ENCODE results near the gene AURKAIP1. TPM values are rescaled to one million over a fixed set of nuclear protein-coding genes. Genes with fewer than 3 reads are reported as not detected.
A peak's percentile ranks its signal among the peaks of the same experiment; 100 is the strongest.
"Not testable (repeated sequence)": the region's sequence is repeated elsewhere in the genome, so short reads cannot be mapped to it uniquely, and the experiment has no call there.

The AURKAIP1 gene
- total RNA-seq, 5 donors from 2014 or later (not counting 1 experiment from before 2014, with no cell fraction given), result 58.8 to 91.7 (median 86.0) TPM

- H3K4me1 Mint-ChIP-seq; H3K4me1 ChIP-seq (ENCODE audit: control insufficient read depth in 1 of 2, extremely low read depth in 1 of 2, insufficient read depth in 2 of 2, low read length in 2 of 2); H3K9me3 Mint-ChIP-seq; CTCF ChIA-PET; H3K36me3 ChIP-seq (ENCODE audit: control insufficient read depth in 2 of 2, extremely low read depth in 1 of 2, insufficient read depth in 1 of 2, low read length in 1 of 2); ATAC-seq (replicated peaks in 1 of 4); H3K9me3 ChIP-seq; DNase-seq; H3K36me3 Mint-ChIP-seq; POLR2A ChIA-PET; H3K4me3 ChIP-seq (ENCODE audit: control insufficient read depth in 1 of 2, extremely low read depth in 1 of 2, low read length in 1 of 2); H3K27ac Mint-ChIP-seq; H3K27ac ChIP-seq (ENCODE audit: low read length): not testable (repeated sequence)
- 72% methylated on average over 14 of the region's 25 CpGs for WGBS (ENCODE audit: insufficient coverage)
- peaks cover 7 to 19% of the 10 kb centered on the region in 2 donors for H3K27me3 Mint-ChIP-seq
- peaks cover 0 to 32% of the 10 kb centered on the region in 2 experiments for H3K27me3 ChIP-seq (replicated peaks in 1 of 2; ENCODE audit: control insufficient read depth in 2 of 2, extremely low read depth in 1 of 2, insufficient read depth in 2 of 2, low read length in 1 of 2)
- peak overlapping the region in 1 of 3 donors; percentile 15 for H3K4me3 Mint-ChIP-seq
Observed at GRCh38 chr1:1417825-1418463, 42.9 kb upstream of the AURKAIP1 start.

- H3K27ac Mint-ChIP-seq; DNase-seq; H3K4me3 Mint-ChIP-seq; H3K4me1 ChIP-seq (ENCODE audit: control insufficient read depth in 1 of 2, extremely low read depth in 1 of 2, insufficient read depth in 2 of 2, low read length in 2 of 2); H3K9me3 ChIP-seq; H3K4me3 ChIP-seq (ENCODE audit: control insufficient read depth in 1 of 2, extremely low read depth in 1 of 2, low read length in 1 of 2); H3K36me3 ChIP-seq (ENCODE audit: control insufficient read depth in 2 of 2, extremely low read depth in 1 of 2, insufficient read depth in 1 of 2, low read length in 1 of 2); H3K9me3 Mint-ChIP-seq; CTCF ChIA-PET; H3K36me3 Mint-ChIP-seq; ATAC-seq (replicated peaks in 1 of 4); H3K27ac ChIP-seq (ENCODE audit: low read length); H3K4me1 Mint-ChIP-seq; POLR2A ChIA-PET: not testable (repeated sequence)
- peaks cover 0 to 27% of the 10 kb centered on the region in 2 experiments for H3K27me3 ChIP-seq (replicated peaks in 1 of 2; ENCODE audit: control insufficient read depth in 2 of 2, extremely low read depth in 1 of 2, insufficient read depth in 2 of 2, low read length in 1 of 2)
- H3K27me3 Mint-ChIP-seq, result peaks cover 4 to 13% of the 10 kb centered on the region in 2 donors
- no CpG with 5 or more reads among the region's 5 CpGs for WGBS (ENCODE audit: insufficient coverage)
Observed at GRCh38 chr1:1417396-1417795, 42.4 kb upstream of the AURKAIP1 start.

GRCh38 chr1:1415751-1416150, 40.7 kb upstream of the AURKAIP1 start:
- 89% methylated on average over 10 of the region's 13 CpGs for whole genome bisulfite sequencing (ENCODE audit: insufficient coverage)
- Mint-ChIP-seq H3K27ac (no peak overlapping the region), H3K4me3 (no peak overlapping the region), H3K27me3 (peaks cover 0 to 4% of the 10 kb centered on the region in 2 donors), H3K9me3 (peaks cover 0 to 5% (median 0%) of the 10 kb centered on the region in 3 donors), H3K4me1 (peaks cover 2 to 6% (median 5%) of the 10 kb centered on the region in 3 donors), H3K36me3 (no peaks in the 10 kb centered on the region)
- H3K36me3 ChIP-seq (ENCODE audit: control insufficient read depth in 2 of 2, extremely low read depth in 1 of 2, insufficient read depth in 1 of 2, low read length in 1 of 2), result no peaks in the 10 kb centered on the region
- DNase-seq, result no peak
- peaks cover 0 to 11% of the 10 kb centered on the region in 2 experiments for H3K27me3 ChIP-seq (replicated peaks in 1 of 2; ENCODE audit: control insufficient read depth in 2 of 2, extremely low read depth in 1 of 2, insufficient read depth in 2 of 2, low read length in 1 of 2)
- POLR2A ChIA-PET, result no interaction called here
- H3K4me1 ChIP-seq (ENCODE audit: control insufficient read depth in 1 of 2, extremely low read depth in 1 of 2, insufficient read depth in 2 of 2, low read length in 2 of 2), result peaks cover 0 to under 1% of the 10 kb centered on the region in 2 experiments
- H3K9me3 ChIP-seq, result no peaks in the 10 kb centered on the region
- H3K27ac ChIP-seq (ENCODE audit: low read length), result no peak overlapping the region
- CTCF ChIA-PET, result no interaction called here
- no peak overlapping the region for H3K4me3 ChIP-seq (ENCODE audit: control insufficient read depth in 1 of 2, extremely low read depth in 1 of 2, low read length in 1 of 2)
- ATAC-seq (replicated peaks in 1 of 4), result no peak

GRCh38 chr1:1412311-1412902, 37.4 kb upstream of the AURKAIP1 start:
- 96% methylated on average over 5 of the region's 11 CpGs for WGBS (ENCODE audit: insufficient coverage)
- H3K27ac Mint-ChIP-seq; H3K4me3 Mint-ChIP-seq; H3K9me3 ChIP-seq; DNase-seq; H3K36me3 Mint-ChIP-seq; H3K27me3 ChIP-seq (replicated peaks in 1 of 2; ENCODE audit: control insufficient read depth in 2 of 2, extremely low read depth in 1 of 2, insufficient read depth in 2 of 2, low read length in 1 of 2); H3K36me3 ChIP-seq (ENCODE audit: control insufficient read depth in 2 of 2, extremely low read depth in 1 of 2, insufficient read depth in 1 of 2, low read length in 1 of 2); H3K4me3 ChIP-seq (ENCODE audit: control insufficient read depth in 1 of 2, extremely low read depth in 1 of 2, low read length in 1 of 2); CTCF ChIA-PET; H3K27ac ChIP-seq (ENCODE audit: low read length); H3K9me3 Mint-ChIP-seq; H3K27me3 Mint-ChIP-seq; ATAC-seq (replicated peaks in 1 of 4); POLR2A ChIA-PET: not testable (repeated sequence)
- H3K4me1 ChIP-seq (ENCODE audit: control insufficient read depth in 1 of 2, extremely low read depth in 1 of 2, insufficient read depth in 2 of 2, low read length in 2 of 2), result peaks cover 6 to 18% of the 10 kb centered on the region in 2 experiments
- H3K4me1 Mint-ChIP-seq, result peaks cover 13 to 19% (median 18%) of the 10 kb centered on the region in 3 donors

GRCh38 chr1:1411626-1412025, 36.6 kb upstream of the AURKAIP1 start:
- no peak for ATAC-seq (replicated peaks in 1 of 4)
- WGBS (ENCODE audit: insufficient coverage), result 97% methylated on average over 12 of the region's 13 CpGs
- Mint-ChIP-seq H3K4me1 (peaks cover 13 to 22% (median 21%) of the 10 kb centered on the region in 3 donors), H3K4me3 (no peak overlapping the region), H3K36me3 (no peaks in the 10 kb centered on the region), H3K27ac (peak overlapping the region in 1 of 2 donors; percentile 31), H3K9me3 (peaks cover 0 to 5% (median 0%) of the 10 kb centered on the region in 3 donors), H3K27me3 (no peaks in the 10 kb centered on the region)
- no peak for DNase-seq
- ChIA-PET POLR2A (no interaction called here), CTCF (no interaction called here)
- Histone ChIP-seq H3K27ac (ENCODE audit: low read length) (no peak overlapping the region), H3K9me3 (no peaks in the 10 kb centered on the region), H3K4me3 (ENCODE audit: control insufficient read depth in 1 of 2, extremely low read depth in 1 of 2, low read length in 1 of 2) (no peak overlapping the region), H3K36me3 (ENCODE audit: control insufficient read depth in 2 of 2, extremely low read depth in 1 of 2, insufficient read depth in 1 of 2, low read length in 1 of 2) (no peaks in the 10 kb centered on the region), H3K4me1 (ENCODE audit: control insufficient read depth in 1 of 2, extremely low read depth in 1 of 2, insufficient read depth in 2 of 2, low read length in 2 of 2) (peaks cover 6 to 19% of the 10 kb centered on the region in 2 experiments), H3K27me3 (replicated peaks in 1 of 2; ENCODE audit: control insufficient read depth in 2 of 2, extremely low read depth in 1 of 2, insufficient read depth in 2 of 2, low read length in 1 of 2) (no peaks in the 10 kb centered on the region)

GRCh38 chr1:1410238-1410637, 35.2 kb upstream of the AURKAIP1 start:
- H3K4me1 Mint-ChIP-seq, result peaks cover 25 to 35% (median 32%) of the 10 kb centered on the region in 3 donors
- H3K4me3 ChIP-seq (ENCODE audit: control insufficient read depth in 1 of 2, extremely low read depth in 1 of 2, low read length in 1 of 2); H3K27me3 Mint-ChIP-seq; H3K27ac ChIP-seq (ENCODE audit: low read length); H3K27me3 ChIP-seq (replicated peaks in 1 of 2; ENCODE audit: control insufficient read depth in 2 of 2, extremely low read depth in 1 of 2, insufficient read depth in 2 of 2, low read length in 1 of 2); H3K27ac Mint-ChIP-seq; CTCF ChIA-PET; H3K9me3 Mint-ChIP-seq; ATAC-seq (replicated peaks in 1 of 4); H3K9me3 ChIP-seq; H3K36me3 Mint-ChIP-seq; H3K4me3 Mint-ChIP-seq; DNase-seq: not testable (repeated sequence)
- no CpG with 5 or more reads among the region's 8 CpGs for WGBS (ENCODE audit: insufficient coverage)
- Histone ChIP-seq H3K4me1 (ENCODE audit: control insufficient read depth in 1 of 2, extremely low read depth in 1 of 2, insufficient read depth in 2 of 2, low read length in 2 of 2) (peaks cover 11 to 33% of the 10 kb centered on the region in 2 experiments), H3K36me3 (ENCODE audit: control insufficient read depth in 2 of 2, extremely low read depth in 1 of 2, insufficient read depth in 1 of 2, low read length in 1 of 2) (peaks cover 0 to 12% of the 10 kb centered on the region in 2 donors)
- POLR2A ChIA-PET, result interaction anchor here in 1 of 2 donors (0.6 kb wide), 1 partner anchor 13 kb away, joined by 3 read pairs; no protein-coding TSS in a partner anchor
